ENCODE measurements around the gene ZNF844.
A peak's percentile ranks its signal among the peaks of the same experiment; 100 is the strongest.

Gene ZNF844

GRCh38 chr19:12035220-12036172 lies 29.0 kb upstream of the ZNF844 start, which contains the start of gene ZNF433:
TSS of gene ZNF433 (minus strand) at chr19:12035679. CDS start at chr19:12035539, 140 bp downstream.
- Histone ChIP-seq H3K27me3 (no peaks in the 10 kb centered on the region), H3K9me3 (no peaks in the 10 kb centered on the region), H3K4me1 (no peaks in the 10 kb centered on the region), H3K4me3 (ENCODE audit: low read depth, low read length) (peak within 1 kb of the TSS; percentile 64), H3K36me3 (no peaks in the 10 kb centered on the region)
- peak; percentile 97 for DNase-seq
- TF ChIP-seq CTCF (IDR thresholded peaks at IDR 0.05; ENCODE audit: low read depth, low read length): no peak

GRCh38 chr19:12042893-12043292 lies 21.6 kb upstream of the ZNF844 start:
- no peaks in the 10 kb centered on the region for H3K4me1 ChIP-seq
- H3K36me3 ChIP-seq: no peaks in the 10 kb centered on the region; the same call in 1 of the 2 replicates
- no peak overlapping the region for H3K4me3 ChIP-seq (ENCODE audit: low read depth, low read length)
- H3K9me3 ChIP-seq: peaks cover 3% of the 10 kb centered on the region
- DNase-seq: no peak
- no peak for TF ChIP-seq CTCF (IDR thresholded peaks at IDR 0.05; ENCODE audit: low read depth, low read length)
- H3K27me3 ChIP-seq: no peaks in the 10 kb centered on the region

- DNase-seq: no peak
- no peak for TF ChIP-seq CTCF (IDR thresholded peaks at IDR 0.05; ENCODE audit: low read depth, low read length)
- Histone ChIP-seq H3K27me3 (no peaks in the 10 kb centered on the region), H3K9me3 (peaks cover 3% of the 10 kb centered on the region), H3K4me1 (no peaks in the 10 kb centered on the region), H3K4me3 (ENCODE audit: low read depth, low read length) (no peak overlapping the region), H3K36me3 (no peaks in the 10 kb centered on the region; the same call in 1 of the 2 replicates)
These were observed 20.6 kb upstream of the ZNF844 start for GRCh38 chr19:12043752-12044422.

GRCh38 chr19:12047868-12048267 lies 16.7 kb upstream of the ZNF844 start:
- Histone ChIP-seq H3K4me1 (no peaks in the 10 kb centered on the region), H3K36me3 (no peaks in the 10 kb centered on the region; the same call in 1 of the 2 replicates), H3K27me3 (no peaks in the 10 kb centered on the region), H3K9me3 (peaks cover 5% of the 10 kb centered on the region), H3K4me3 (ENCODE audit: low read depth, low read length) (no peak overlapping the region)
- TF ChIP-seq CTCF (IDR thresholded peaks at IDR 0.05; ENCODE audit: low read depth, low read length): no peak
- DNase-seq: no peak

- Histone ChIP-seq H3K36me3 (no peaks in the 10 kb centered on the region), H3K4me1 (no peaks in the 10 kb centered on the region), H3K27me3 (no peaks in the 10 kb centered on the region), H3K4me3 (ENCODE audit: low read depth, low read length) (peak overlapping the region; percentile 80), H3K9me3 (peaks cover 3% of the 10 kb centered on the region)
- no peak for TF ChIP-seq CTCF (IDR thresholded peaks at IDR 0.05; ENCODE audit: low read depth, low read length)
- DNase-seq: no peak
These were observed 12.4 kb upstream of the ZNF844 start for GRCh38 chr19:12052091-12052496.
